ENCODE results near the gene PRPF40B.
A peak's percentile ranks its signal among the peaks of the same experiment; 100 is the strongest.

Gene PRPF40B

GRCh38 chr12:49658276-49658675, 34.9 kb downstream of the PRPF40B start:
- no peak for DNase-seq (ENCODE audit: low read depth)

- DNase-seq (ENCODE audit: low read depth): no peak
These were observed 36.4 kb downstream of the PRPF40B start for GRCh38 chr12:49659753-49660152.

GRCh38 chr12:49661191-49661590, 37.8 kb downstream of the PRPF40B start:
- no peak for DNase-seq (ENCODE audit: low read depth)

GRCh38 chr12:49661746-49662145, 38.4 kb downstream of the PRPF40B start:
- no peak for DNase-seq (ENCODE audit: low read depth)

- DNase-seq (ENCODE audit: low read depth): peak; percentile 72
These were observed 39.9 kb downstream of the PRPF40B start for GRCh38 chr12:49662998-49663843.

- no peak for DNase-seq (ENCODE audit: low read depth)
These were observed 40.8 kb downstream of the PRPF40B start for GRCh38 chr12:49664167-49664566.

- no peak for DNase-seq (ENCODE audit: low read depth)
These were observed 41.4 kb downstream of the PRPF40B start for GRCh38 chr12:49664591-49665239.

- DNase-seq (ENCODE audit: low read depth): no peak
These were observed 42.0 kb downstream of the PRPF40B start for GRCh38 chr12:49665384-49665783.

- no peak for DNase-seq (ENCODE audit: low read depth)
These were observed 42.8 kb downstream of the PRPF40B start for GRCh38 chr12:49666176-49666575.

- no peak for DNase-seq (ENCODE audit: low read depth)
These were observed 44.1 kb downstream of the PRPF40B start for GRCh38 chr12:49667325-49668090.

GRCh38 chr12:49669796-49670195, 46.4 kb downstream of the PRPF40B start:
- DNase-seq (ENCODE audit: low read depth): no peak

- DNase-seq (ENCODE audit: low read depth): peak; percentile 57
These were observed 47.8 kb downstream of the PRPF40B start for GRCh38 chr12:49671031-49671765.

- no peak for DNase-seq (ENCODE audit: low read depth)
These were observed 49.2 kb downstream of the PRPF40B start for GRCh38 chr12:49672301-49673217.

GRCh38 chr12:49673446-49674317, 50.3 kb downstream of the PRPF40B start:
- no peak for DNase-seq (ENCODE audit: low read depth)

GRCh38 chr12:49674318-49674981, 51.1 kb downstream of the PRPF40B start:
- DNase-seq (ENCODE audit: low read depth): no peak

GRCh38 chr12:49675137-49675536, 51.8 kb downstream of the PRPF40B start:
- DNase-seq (ENCODE audit: low read depth): no peak

- no peak for DNase-seq (ENCODE audit: low read depth)
These were observed 55.4 kb downstream of the PRPF40B start for GRCh38 chr12:49678711-49679110.

- DNase-seq (ENCODE audit: low read depth): no peak
These were observed 56.7 kb downstream of the PRPF40B start for GRCh38 chr12:49680075-49680474.

GRCh38 chr12:49683599-49684309, 60.4 kb downstream of the PRPF40B start:
- no peak for DNase-seq (ENCODE audit: low read depth)

All from T follicular helper cell (primary cell).